Measurements from ENCODE around the gene FBXO21.
A peak's percentile ranks its signal among the peaks of the same experiment; 100 is the strongest.
"Not testable (repeated sequence)": the region's sequence is repeated elsewhere in the genome, so short reads cannot be mapped to it uniquely, and the experiment has no call there.

Gene FBXO21

GRCh38 chr12:117202556-117202955 lies 12.3 kb upstream of the FBXO21 start:
- no peak for DNase-seq

- DNase-seq, result no peak
Measured at GRCh38 chr12:117202033-117202432, 11.8 kb upstream of the FBXO21 start.

GRCh38 chr12:117199956-117200744 lies 9.9 kb upstream of the FBXO21 start:
- DNase-seq, result not testable (repeated sequence)

- not testable (repeated sequence) for DNase-seq
Measured at GRCh38 chr12:117196334-117196733, 6.1 kb upstream of the FBXO21 start.

GRCh38 chr12:117195027-117195426 lies 4.8 kb upstream of the FBXO21 start:
- peak in 6 of 56 donors; percentile 8 to 35 (median 18) for DNase-seq

GRCh38 chr12:117193903-117194302 lies 3.6 kb upstream of the FBXO21 start:
- DNase-seq, result no peak

GRCh38 chr12:117192581-117192980 lies 2.3 kb upstream of the FBXO21 start:
- DNase-seq, result not testable (repeated sequence)

- DNase-seq, result no peak
Measured at GRCh38 chr12:117192057-117192456, 1.8 kb upstream of the FBXO21 start.

DNA sequence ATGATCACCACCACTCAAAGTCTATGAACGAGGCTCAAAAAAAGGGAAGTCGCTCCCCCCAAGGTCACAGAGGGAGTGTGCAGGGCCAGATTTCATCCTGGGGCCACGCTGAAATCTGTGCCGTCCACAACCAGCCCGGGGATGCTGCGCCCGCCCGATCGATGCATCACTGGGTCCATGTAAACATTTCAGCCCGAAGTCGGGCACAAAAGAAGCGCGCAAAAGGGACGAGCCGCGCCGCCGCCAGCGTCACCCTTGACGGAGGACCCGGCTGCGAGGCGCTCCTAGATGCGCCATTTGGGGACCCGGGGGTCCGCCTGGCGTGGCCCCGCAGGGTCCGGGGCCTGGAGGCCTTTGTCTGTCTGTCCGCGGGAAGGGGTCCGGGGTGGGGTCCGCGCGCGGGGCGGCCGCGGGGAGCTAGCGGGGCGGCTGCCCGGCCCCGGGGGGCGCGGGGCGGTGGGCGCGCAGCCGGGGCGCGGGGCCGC lies 503 bp downstream of the FBXO21 start:
- peak in 36 of 56 donors; percentile 6 to 64 (median 37) for DNase-seq

DNA sequence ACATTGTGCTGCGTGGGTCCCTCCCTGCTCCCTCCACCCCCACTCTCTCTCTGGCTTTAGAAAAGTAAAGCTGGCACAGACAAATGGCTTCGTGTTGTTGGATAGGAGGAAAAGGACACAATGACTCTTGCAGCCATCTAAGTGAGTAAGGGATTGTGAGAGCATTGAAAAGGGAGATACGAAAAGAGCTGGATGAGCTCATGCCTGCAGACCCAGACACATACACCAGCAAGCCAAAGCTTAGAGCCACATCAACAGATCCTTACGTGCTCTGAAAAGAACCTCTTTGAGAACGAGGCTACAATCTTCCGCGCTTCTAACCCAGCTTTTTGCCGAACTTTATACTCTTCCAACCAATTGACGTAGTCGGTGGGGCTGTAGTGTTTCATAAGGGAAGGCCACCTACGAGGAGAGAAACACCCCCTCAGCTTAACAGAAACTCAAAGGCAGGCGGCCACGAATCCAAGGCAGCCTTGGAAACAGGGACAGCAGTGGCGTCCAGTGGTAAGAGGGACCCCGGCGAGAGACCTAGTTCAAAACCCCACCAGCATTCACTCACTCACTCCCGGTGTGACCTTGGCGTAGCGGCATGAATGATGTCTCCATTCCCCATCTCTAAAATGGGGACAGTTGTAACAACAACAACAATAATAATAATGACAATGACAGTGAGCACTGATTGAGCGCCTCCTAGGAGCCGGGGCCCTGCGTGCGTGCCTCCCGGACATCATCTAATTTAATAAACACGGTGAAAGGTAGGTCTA lies 1.1 kb downstream of the FBXO21 start:
- peak in 42 of 56 donors; percentile 9 to 69 (median 37) for DNase-seq

GRCh38 chr12:117188121-117188665 lies 2.1 kb downstream of the FBXO21 start:
- DNase-seq, result no peak

GRCh38 chr12:117187421-117187820 lies 2.8 kb downstream of the FBXO21 start:
- DNase-seq, result peak in 1 of 56 donors; percentile 3

- DNase-seq, result no peak
Measured at GRCh38 chr12:117182866-117183265, 7.4 kb downstream of the FBXO21 start.

DNA sequence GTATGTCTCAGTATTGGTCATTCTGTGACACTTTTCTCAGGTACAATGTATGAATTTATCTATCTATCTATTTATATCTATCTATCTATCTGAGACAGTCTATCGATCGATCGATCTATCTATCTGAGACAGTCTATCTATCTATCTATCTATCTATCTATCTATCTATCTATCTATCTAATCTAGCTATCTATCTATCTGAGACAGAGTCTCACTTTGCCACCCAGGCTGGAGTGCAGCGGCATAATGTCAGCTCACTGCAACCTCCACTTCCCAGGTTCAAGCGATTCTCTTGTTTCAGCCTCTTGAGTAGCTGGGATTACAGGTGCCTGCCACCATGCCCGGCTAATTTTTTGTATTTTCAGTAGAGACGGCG lies 8.8 kb downstream of the FBXO21 start:
- not testable (repeated sequence) for DNase-seq

DNA sequence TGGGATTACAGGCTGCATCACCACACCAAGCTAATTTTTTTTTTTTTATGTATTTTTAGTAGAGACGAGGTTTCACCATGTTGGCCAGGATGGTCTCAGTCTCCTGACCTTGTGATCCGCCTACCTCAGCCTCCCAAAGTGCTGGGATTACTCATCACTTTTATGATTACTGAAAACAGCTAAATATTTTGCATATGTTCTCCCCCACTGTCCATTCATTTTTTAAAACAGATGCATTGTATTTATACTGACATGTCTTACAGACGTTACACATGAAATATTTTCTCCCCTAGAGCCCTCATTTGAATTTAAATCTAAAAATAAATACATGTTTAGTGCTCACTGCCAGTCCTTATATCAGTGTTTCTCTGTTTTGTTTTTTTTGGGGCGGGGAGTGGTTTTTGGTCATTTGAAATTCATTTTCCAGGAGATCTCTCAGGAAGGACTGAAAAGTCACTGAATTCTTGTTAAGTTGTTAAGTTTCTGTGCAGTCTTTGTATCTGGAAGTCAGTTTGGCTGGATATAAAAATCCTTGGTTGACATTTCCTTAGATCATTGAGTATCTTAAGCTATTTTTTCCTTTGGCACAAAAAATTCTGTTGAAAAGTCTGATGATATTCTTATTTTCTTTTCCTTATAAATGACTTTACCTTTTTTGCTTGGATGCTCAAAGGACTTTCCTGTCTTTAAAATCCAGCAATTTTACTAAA lies 9.4 kb downstream of the FBXO21 start:
- DNase-seq, result no peak

DNA sequence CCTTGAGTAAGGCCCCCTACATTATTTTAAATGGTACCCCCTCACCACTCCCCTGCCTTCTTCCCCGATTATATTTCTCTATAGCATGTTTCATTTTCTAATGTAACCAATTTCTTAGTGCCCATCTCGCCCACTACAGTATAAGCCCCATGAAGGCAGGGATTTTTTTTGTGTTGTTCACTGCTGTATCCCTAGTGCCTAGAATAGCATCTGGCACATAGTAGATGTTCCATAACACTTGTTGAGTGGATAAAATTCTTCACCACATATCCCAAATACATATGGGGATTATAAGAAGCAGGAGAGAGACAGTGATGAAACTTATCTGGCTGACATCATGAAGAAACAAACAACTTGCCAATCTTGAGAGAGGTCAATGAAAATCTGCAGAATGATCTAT lies 11.5 kb downstream of the FBXO21 start:
- no peak for DNase-seq

DNA sequence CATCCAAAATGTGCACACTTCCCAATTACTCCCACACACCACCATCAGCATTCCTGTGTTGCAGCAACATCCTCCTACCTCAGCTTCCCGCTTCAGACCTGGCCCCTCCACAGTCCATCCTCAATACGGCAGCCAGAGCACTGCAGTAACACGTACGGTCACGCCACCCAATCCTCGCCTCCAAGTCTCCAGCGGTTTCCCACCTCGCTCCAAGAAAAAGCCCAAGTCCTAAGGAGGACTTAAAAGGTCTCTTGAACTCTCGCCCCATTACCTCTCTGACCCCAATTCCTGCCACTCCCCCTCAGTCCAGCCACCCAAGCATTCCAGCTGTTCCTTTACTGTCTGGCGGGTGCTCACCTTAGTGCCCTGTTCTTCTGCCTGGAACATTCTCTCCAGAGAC lies 12.0 kb downstream of the FBXO21 start:
- DNase-seq, result no peak

DNA sequence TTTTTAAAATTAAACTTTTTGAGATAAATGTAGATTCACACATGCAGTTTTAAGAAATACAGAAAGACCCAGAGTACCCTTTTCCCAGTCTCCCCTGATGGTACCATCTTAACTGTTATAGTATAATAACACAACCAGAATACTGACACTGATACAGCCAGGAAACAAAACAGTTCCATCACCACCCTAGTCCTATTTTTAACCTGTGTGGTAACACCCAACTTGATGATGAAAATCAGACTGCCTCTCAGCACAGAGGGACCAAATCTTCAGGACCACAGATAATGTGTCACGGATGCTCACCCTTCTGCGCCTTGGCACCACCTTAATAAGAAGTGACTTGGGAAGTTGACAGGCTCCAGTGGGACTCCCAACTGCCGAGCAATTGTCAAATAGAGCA lies 18.1 kb downstream of the FBXO21 start:
- DNase-seq, result no peak

DNA sequence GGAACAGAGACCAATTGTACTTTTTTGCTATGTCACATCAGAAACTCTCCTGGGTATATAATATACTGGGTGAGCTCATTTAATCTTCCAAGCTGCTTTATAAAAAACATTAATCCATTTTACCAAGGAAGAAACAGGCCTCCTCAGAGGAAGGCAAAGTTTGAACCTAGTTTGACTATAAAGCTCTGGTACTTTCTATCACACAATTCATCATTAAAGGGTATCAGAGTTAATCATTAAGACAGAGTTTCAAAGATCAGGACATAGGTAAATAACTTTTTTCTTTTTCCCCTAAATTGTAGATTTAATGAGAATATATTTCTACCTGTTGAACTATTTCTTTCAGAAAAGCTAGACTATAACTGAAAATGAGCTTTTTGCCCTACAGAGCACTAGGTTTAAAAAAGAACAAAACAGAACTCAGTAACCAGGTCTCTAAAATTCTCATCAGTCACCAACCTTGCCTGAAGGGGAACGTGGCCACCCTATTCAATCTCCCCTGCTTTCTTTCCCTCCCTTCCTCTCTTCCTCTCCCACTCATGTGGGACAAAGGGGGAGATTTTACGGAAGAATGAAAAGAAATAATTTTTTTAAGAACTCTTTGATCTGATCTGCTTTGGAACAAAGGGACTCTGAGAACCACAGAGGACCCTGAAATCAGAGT lies 18.6 kb downstream of the FBXO21 start:
- no peak for DNase-seq

- DNase-seq, result no peak
Measured at GRCh38 chr12:117169548-117169947, 20.7 kb downstream of the FBXO21 start.

DNA sequence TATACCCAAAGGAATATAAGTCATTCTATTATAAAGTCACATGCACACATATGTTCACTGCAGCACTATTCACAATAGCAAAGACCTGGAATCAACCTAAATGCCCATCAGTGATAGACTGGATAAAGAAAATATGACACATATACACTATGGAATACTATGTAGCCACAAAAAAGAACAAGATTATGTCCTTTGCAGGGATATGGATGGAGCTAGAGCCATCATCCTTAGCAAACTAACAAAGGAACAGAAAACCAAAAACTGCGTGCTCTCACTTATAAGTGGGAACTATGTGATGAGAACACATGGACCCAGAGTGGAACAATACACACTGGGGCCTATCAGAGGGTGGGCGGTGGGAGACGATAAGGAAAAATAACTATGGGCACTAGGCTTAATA lies 21.3 kb downstream of the FBXO21 start:
- no peak for DNase-seq
